Measurements from ENCODE around the gene RAB25. TPM values are rescaled to one million over a fixed set of nuclear protein-coding genes. Genes with fewer than 3 reads are reported as not detected.

The RAB25 gene
- total and polyA plus RNA-seq, 8 donors = 57.6 to 148 (median 66.4) TPM

GRCh38 chr1:156106624-156107488 is 45.9 kb downstream of the RAB25 start:
- intact Hi-C loops (cut with DNase I) = no loop called here
- peak; percentile 5 for ATAC-seq

GRCh38 chr1:156108057-156108456 is 47.1 kb downstream of the RAB25 start:
- Histone ChIP-seq H3K4me3 (no peak overlapping the region), H3K36me3 (no peaks in the 10 kb centered on the region), H3K4me1 (peaks cover 39 to 44% of the 10 kb centered on the region in 2 donors), H3K9me3 (no peaks in the 10 kb centered on the region), H3K27ac (peak overlapping the region in 1 of 2 donors; percentile 93), H3K27me3 (peaks cover 0 to 69% of the 10 kb centered on the region in 2 donors)
- DNase-seq (no peak), ATAC-seq (no peak)
- intact Hi-C loops (cut with DNase I) = no loop called here
- TF ChIP-seq CTCF (IDR thresholded peaks at IDR 0.05) = no peak

More at GRCh38 chr1:156106624-156107488, 45.9 kb downstream of the RAB25 start:
- peaks cover 43 to 55% of the 10 kb centered on the region in 2 donors for H3K4me1 ChIP-seq
- H3K27me3 ChIP-seq = peaks cover 0 to 57% of the 10 kb centered on the region in 2 donors
- TF ChIP-seq CTCF (IDR thresholded peaks at IDR 0.05) = no peak
- no peaks in the 10 kb centered on the region for H3K9me3 ChIP-seq
- H3K36me3 ChIP-seq = no peaks in the 10 kb centered on the region
- DNase-seq = no peak
- peak overlapping the region; percentile 93 to 94 for H3K27ac ChIP-seq
- H3K4me3 ChIP-seq = peak overlapping the region in 1 of 2 donors; percentile 34

- intact Hi-C loops (cut with DNase I) = no loop called here
- peaks cover 33 to 43% of the 10 kb centered on the region in 2 donors for H3K4me1 ChIP-seq
- H3K36me3 ChIP-seq = no peaks in the 10 kb centered on the region
- H3K9me3 ChIP-seq = no peaks in the 10 kb centered on the region
- TF ChIP-seq CTCF (IDR thresholded peaks at IDR 0.05) = no peak
- no peak overlapping the region for H3K4me3 ChIP-seq
- ATAC-seq (no peak), DNase-seq (no peak)
- no peak overlapping the region for H3K27ac ChIP-seq
- peaks cover 0 to 75% of the 10 kb centered on the region in 2 donors for H3K27me3 ChIP-seq
These were observed 47.8 kb downstream of the RAB25 start for GRCh38 chr1:156108664-156109241.

- intact Hi-C loops (cut with DNase I) = no loop called here
- no peak overlapping the region for H3K27ac ChIP-seq
- no peak overlapping the region for H3K4me3 ChIP-seq
- ATAC-seq (no peak), DNase-seq (no peak)
- TF ChIP-seq CTCF (IDR thresholded peaks at IDR 0.05) = no peak
- H3K27me3 ChIP-seq = peaks cover 0 to 78% of the 10 kb centered on the region in 2 donors
- no peaks in the 10 kb centered on the region for H3K36me3 ChIP-seq
- H3K4me1 ChIP-seq = peaks cover 26 to 43% of the 10 kb centered on the region in 2 donors
- no peaks in the 10 kb centered on the region for H3K9me3 ChIP-seq
These were observed 49.3 kb downstream of the RAB25 start for GRCh38 chr1:156110252-156110651.

GRCh38 chr1:156111355-156111962 is 50.5 kb downstream of the RAB25 start:
- Histone ChIP-seq H3K27ac (no peak overlapping the region), H3K9me3 (no peaks in the 10 kb centered on the region)
- no peak for ATAC-seq

More at GRCh38 chr1:156111355-156111962, 50.5 kb downstream of the RAB25 start:
- no peak for DNase-seq
- TF ChIP-seq CTCF (IDR thresholded peaks at IDR 0.05) = no peak
- intact Hi-C loops (cut with DNase I) = no loop called here
- H3K4me3 ChIP-seq = no peak overlapping the region
- peaks cover 0 to 77% of the 10 kb centered on the region in 2 donors for H3K27me3 ChIP-seq
- peaks cover 18 to 43% of the 10 kb centered on the region in 2 donors for H3K4me1 ChIP-seq
- no peaks in the 10 kb centered on the region for H3K36me3 ChIP-seq
